Measurements from ENCODE around the gene KLHL26.

Gene KLHL26

DNA sequence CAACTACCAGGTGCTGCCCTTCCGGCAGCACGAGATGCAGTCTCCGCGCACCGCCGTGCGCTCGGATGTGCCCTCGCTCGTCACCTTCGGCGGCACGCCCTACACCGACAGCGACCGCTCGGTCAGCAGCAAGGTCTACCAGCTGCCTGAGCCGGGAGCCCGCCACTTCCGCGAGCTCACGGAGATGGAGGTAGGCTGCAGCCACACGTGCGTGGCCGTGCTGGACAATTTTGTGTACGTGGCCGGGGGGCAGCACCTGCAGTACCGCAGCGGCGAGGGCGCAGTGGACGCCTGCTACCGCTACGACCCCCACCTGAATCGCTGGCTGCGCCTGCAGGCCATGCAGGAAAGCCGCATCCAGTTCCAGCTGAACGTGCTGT lies 31.4 kb downstream of the KLHL26 start:
- TF ChIP-seq EZH2phosphoT487 (IDR thresholded peaks at IDR 0.05; ENCODE audit: low read depth) = no peak
- TF ChIP-seq, protein P1, sequence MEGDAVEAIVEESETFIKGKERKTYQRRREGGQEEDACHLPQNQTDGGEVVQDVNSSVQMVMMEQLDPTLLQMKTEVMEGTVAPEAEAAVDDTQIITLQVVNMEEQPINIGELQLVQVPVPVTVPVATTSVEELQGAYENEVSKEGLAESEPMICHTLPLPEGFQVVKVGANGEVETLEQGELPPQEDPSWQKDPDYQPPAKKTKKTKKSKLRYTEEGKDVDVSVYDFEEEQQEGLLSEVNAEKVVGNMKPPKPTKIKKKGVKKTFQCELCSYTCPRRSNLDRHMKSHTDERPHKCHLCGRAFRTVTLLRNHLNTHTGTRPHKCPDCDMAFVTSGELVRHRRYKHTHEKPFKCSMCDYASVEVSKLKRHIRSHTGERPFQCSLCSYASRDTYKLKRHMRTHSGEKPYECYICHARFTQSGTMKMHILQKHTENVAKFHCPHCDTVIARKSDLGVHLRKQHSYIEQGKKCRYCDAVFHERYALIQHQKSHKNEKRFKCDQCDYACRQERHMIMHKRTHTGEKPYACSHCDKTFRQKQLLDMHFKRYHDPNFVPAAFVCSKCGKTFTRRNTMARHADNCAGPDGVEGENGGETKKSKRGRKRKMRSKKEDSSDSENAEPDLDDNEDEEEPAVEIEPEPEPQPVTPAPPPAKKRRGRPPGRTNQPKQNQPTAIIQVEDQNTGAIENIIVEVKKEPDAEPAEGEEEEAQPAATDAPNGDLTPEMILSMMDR (IDR thresholded peaks at IDR 0.05; ENCODE audit: low read depth, low read length) = no peak

DNA sequence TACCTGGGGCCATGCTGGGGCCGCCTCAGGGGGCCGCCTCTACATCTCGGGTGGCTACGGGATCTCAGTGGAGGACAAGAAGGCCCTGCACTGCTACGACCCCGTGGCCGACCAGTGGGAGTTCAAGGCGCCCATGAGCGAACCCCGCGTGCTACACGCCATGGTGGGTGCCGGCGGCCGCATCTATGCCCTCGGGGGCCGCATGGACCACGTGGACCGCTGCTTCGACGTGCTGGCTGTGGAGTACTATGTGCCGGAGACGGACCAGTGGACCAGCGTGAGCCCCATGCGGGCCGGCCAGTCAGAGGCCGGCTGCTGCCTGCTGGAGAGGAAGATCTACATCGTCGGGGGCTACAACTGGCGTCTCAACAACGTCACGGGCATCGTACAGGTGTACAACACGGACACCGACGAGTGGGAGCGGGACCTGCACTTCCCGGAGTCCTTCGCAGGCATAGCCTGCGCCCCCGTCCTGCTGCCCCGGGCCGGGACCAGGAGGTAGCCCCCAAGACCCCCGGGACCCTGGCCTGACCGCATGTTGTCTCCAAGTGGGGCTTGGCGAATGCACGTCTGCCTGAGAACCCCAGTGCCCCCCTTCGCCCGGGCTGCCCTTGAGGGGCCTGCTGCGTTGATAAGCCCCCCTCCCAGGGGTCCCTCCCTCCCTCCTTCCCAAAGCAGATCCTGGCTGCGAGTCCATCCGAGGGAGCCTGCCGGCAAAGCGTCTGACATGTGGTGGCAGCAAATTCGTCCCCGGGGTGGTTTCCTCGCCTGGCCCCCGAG lies 32.1 kb downstream of the KLHL26 start:
- Histone ChIP-seq H3K4me3 (ENCODE audit: low read length) (no peak overlapping the region), H3K36me3 (replicated peaks; ENCODE audit: low read depth, low read length) (peaks cover 17% of the 10 kb centered on the region), H3K4me2 (ENCODE audit: low read length) (no peak overlapping the region), H3K27me3 (ENCODE audit: low read depth, low read length) (no peaks in the 10 kb centered on the region), H4K20me1 (ENCODE audit: insufficient read depth, low read length) (peaks cover 10% of the 10 kb centered on the region; the same call in 1 of the 2 replicates), H3K4me1 (ENCODE audit: low read length) (peaks cover 11% of the 10 kb centered on the region; the same call in 1 of the 2 replicates), H3K27ac (ENCODE audit: low read length) (no peak overlapping the region), H3K79me2 (ENCODE audit: low read length) (no peaks in the 10 kb centered on the region), H3K9ac (ENCODE audit: low read length) (no peak overlapping the region), H2AFZ (ENCODE audit: low read depth, low read length) (no peak overlapping the region), H3K9me3 (ENCODE audit: insufficient read depth, low read length) (no peaks in the 10 kb centered on the region)
- no peak for TF ChIP-seq EZH2phosphoT487 (IDR thresholded peaks at IDR 0.05; ENCODE audit: low read depth)
- TF ChIP-seq, protein P1 (IDR thresholded peaks at IDR 0.05; ENCODE audit: low read depth, low read length) = no peak

More for the DNA sequence above, 31.4 kb downstream of the KLHL26 start:
- Histone ChIP-seq H2AFZ (ENCODE audit: low read depth, low read length) (no peak overlapping the region), H3K27me3 (ENCODE audit: low read depth, low read length) (no peaks in the 10 kb centered on the region), H3K4me3 (ENCODE audit: low read length) (no peak overlapping the region), H3K4me1 (ENCODE audit: low read length) (peaks cover 14% of the 10 kb centered on the region; the same call in 1 of the 2 replicates), H3K9me3 (ENCODE audit: insufficient read depth, low read length) (no peaks in the 10 kb centered on the region), H4K20me1 (ENCODE audit: insufficient read depth, low read length) (peaks cover 12% of the 10 kb centered on the region; the same call in 1 of the 2 replicates), H3K9ac (ENCODE audit: low read length) (no peak overlapping the region), H3K79me2 (ENCODE audit: low read length) (no peaks in the 10 kb centered on the region), H3K36me3 (replicated peaks; ENCODE audit: low read depth, low read length) (peaks cover 17% of the 10 kb centered on the region), H3K4me2 (ENCODE audit: low read length) (no peak overlapping the region), H3K27ac (ENCODE audit: low read length) (no peak overlapping the region)

DNA sequence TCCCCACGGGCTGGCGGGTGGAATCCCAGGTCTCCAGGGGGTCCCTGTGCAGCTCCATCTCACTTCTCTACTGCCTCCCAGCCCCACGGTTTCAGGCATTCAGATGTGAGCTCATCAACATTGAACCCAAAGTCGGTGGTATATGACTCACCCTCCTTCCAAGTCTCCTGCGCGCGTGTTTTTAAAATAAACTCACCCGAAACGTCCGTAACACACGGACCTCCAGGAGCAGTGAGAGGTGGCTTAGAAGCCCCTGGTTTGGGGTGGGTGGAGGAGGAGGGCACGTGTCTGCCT lies 32.6 kb downstream of the KLHL26 start:
- no peak overlapping the region for H2AFZ ChIP-seq (ENCODE audit: low read depth, low read length)
- TF ChIP-seq EZH2phosphoT487 (IDR thresholded peaks at IDR 0.05; ENCODE audit: low read depth) = no peak
- TF ChIP-seq, protein P1 (IDR thresholded peaks at IDR 0.05; ENCODE audit: low read depth, low read length) = no peak
- peaks cover 8% of the 10 kb centered on the region; the same call in 1 of the 2 replicates for H4K20me1 ChIP-seq (ENCODE audit: insufficient read depth, low read length)
- H3K79me2 ChIP-seq (ENCODE audit: low read length) = no peaks in the 10 kb centered on the region
- no peak overlapping the region for H3K27ac ChIP-seq (ENCODE audit: low read length)
- H3K27me3 ChIP-seq (ENCODE audit: low read depth, low read length) = no peaks in the 10 kb centered on the region
- H3K9me3 ChIP-seq (ENCODE audit: insufficient read depth, low read length) = no peaks in the 10 kb centered on the region
- H3K4me3 ChIP-seq (ENCODE audit: low read length) = no peak overlapping the region
- H3K4me2 ChIP-seq (ENCODE audit: low read length) = no peak overlapping the region
- peaks cover 17% of the 10 kb centered on the region for H3K36me3 ChIP-seq (replicated peaks; ENCODE audit: low read depth, low read length)
- H3K9ac ChIP-seq (ENCODE audit: low read length) = no peak overlapping the region
- peaks cover 10% of the 10 kb centered on the region; the same call in 1 of the 2 replicates for H3K4me1 ChIP-seq (ENCODE audit: low read length)

DNA sequence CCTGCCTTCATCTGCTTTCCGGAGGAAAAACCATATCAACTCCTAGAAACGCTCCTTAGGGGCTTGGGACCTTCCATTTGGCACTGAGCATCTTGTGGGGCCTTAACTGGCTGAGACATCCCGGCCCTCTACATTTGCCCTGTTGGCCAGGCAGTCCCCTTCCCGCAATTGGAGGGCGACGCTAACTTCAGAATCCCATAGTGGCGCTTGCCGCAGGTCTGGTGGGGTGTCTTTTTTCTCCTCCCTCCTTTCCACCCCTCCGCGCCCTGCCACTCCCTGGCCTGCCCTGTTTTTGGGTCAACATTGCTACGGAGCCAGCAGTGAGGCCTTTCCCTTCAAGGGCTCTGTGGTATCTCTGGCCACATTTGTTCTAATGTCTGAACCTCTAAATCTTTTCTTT lies 33.1 kb downstream of the KLHL26 start:
- TF ChIP-seq EZH2phosphoT487 (IDR thresholded peaks at IDR 0.05; ENCODE audit: low read depth) = no peak
- TF ChIP-seq, protein P1 (IDR thresholded peaks at IDR 0.05; ENCODE audit: low read depth, low read length) = no peak
- Histone ChIP-seq H3K27ac (ENCODE audit: low read length) (no peak overlapping the region), H3K36me3 (replicated peaks; ENCODE audit: low read depth, low read length) (peaks cover 17% of the 10 kb centered on the region), H2AFZ (ENCODE audit: low read depth, low read length) (no peak overlapping the region), H3K27me3 (ENCODE audit: low read depth, low read length) (no peaks in the 10 kb centered on the region), H3K4me2 (ENCODE audit: low read length) (no peak overlapping the region), H3K9me3 (ENCODE audit: insufficient read depth, low read length) (no peaks in the 10 kb centered on the region), H3K4me3 (ENCODE audit: low read length) (no peak overlapping the region), H4K20me1 (ENCODE audit: insufficient read depth, low read length) (peaks cover 8% of the 10 kb centered on the region; the same call in 1 of the 2 replicates), H3K79me2 (ENCODE audit: low read length) (no peaks in the 10 kb centered on the region), H3K4me1 (ENCODE audit: low read length) (peaks cover 10% of the 10 kb centered on the region; the same call in 1 of the 2 replicates), H3K9ac (ENCODE audit: low read length) (no peak overlapping the region)
